Endodermal cell (in vitro differentiated cells): ENCODE data around the gene ANO7. TPM values are rescaled to one million over a fixed set of nuclear protein-coding genes. Genes with fewer than 3 reads are reported as not detected.

Experiments
- DNase-seq: peaks from one replicate; pipeline ENCODE4 v3.0.0-alpha.2; 2017
- H3K27ac ChIP-seq: 2 replicates; pipeline ENCODE4 v1.5.1; 2013; ENCODE audit warnings: mild to moderate bottlenecking, low read depth, low read length, moderate library complexity
- H3K27me3 ChIP-seq: 2 replicates; pipeline ENCODE4 v1.6.1; 2013; ENCODE audit warnings: mild to moderate bottlenecking, low read length, moderate library complexity; ENCODE audit not compliant: insufficient read depth, control insufficient read depth, poor library complexity, severe bottlenecking
- H3K36me3 ChIP-seq: 2 replicates; pipeline ENCODE4 v1.7.0; 2013; ENCODE audit warnings: mild to moderate bottlenecking, low read length, moderate library complexity; ENCODE audit not compliant: control insufficient read depth, insufficient read depth
- H3K4me1 ChIP-seq: one replicate; pipeline ENCODE4 v1.7.0; 2013; ENCODE audit warnings: low read length; ENCODE audit not compliant: control insufficient read depth, insufficient read depth
- H3K4me3 ChIP-seq: 2 replicates; pipeline ENCODE4 v1.5.1; 2013; ENCODE audit warnings: mild to moderate bottlenecking, low read length, moderate library complexity
- H3K9ac ChIP-seq: 2 replicates; pipeline ENCODE4 v1.6.1; 2013; ENCODE audit warnings: mild to moderate bottlenecking, low read length, moderate library complexity; ENCODE audit not compliant: poor library complexity, severe bottlenecking; ENCODE audit errors: extremely low read depth
- H3K9me3 ChIP-seq: 2 replicates; pipeline ENCODE4 v1.6.1; 2013; ENCODE audit warnings: mild to moderate bottlenecking, low read length, moderate library complexity; ENCODE audit not compliant: control insufficient read depth
- H3K27ac Mint-ChIP-seq: 2 replicates; pipeline ENCODE4 v1.8.0; 2020; ENCODE audit warnings: mixed read lengths
- H3K27me3 Mint-ChIP-seq: 2 replicates; pipeline ENCODE4 v1.8.0; 2021; ENCODE audit warnings: mild to moderate bottlenecking, mixed read lengths; ENCODE audit not compliant: insufficient read depth
- H3K36me3 Mint-ChIP-seq: 2 replicates; pipeline ENCODE4 v1.8.0; 2020; ENCODE audit warnings: low read depth, mixed read lengths
- H3K4me1 Mint-ChIP-seq: 2 replicates; pipeline ENCODE4 v1.8.0; 2020; ENCODE audit warnings: mixed read lengths
- H3K4me3 Mint-ChIP-seq: 2 replicates; pipeline ENCODE4 v1.8.0; 2020; ENCODE audit warnings: mild to moderate bottlenecking, moderate library complexity, mixed read lengths
- H3K9me3 Mint-ChIP-seq: 2 replicates; pipeline ENCODE4 v1.8.0; 2020; ENCODE audit warnings: mild to moderate bottlenecking, mixed read lengths
- WGBS, 2 experiments: methylation state at CpG; one replicate each; pipeline versions ENCODE4 v1.1.5 to v1.1.7; 2013; ENCODE audit warnings: missing lambda C conversion rate in 2 of 2, mixed read lengths in 1 of 2; ENCODE audit not compliant: insufficient coverage in 1 of 2, insufficient read length in 1 of 2; 5-methylcytosine and 5-hydroxymethylcytosine counted together
- total RNA-seq, 2 donors: library from RNA; stranded (reverse); fragmentation: NEBNext Ultra II Directional in 1 of 2; extraction: Animal tissue kit (Norgen Biotek cat#: 25700) in 1 of 2; gene quantifications; 2 replicates in 1 of 2; 3 replicates in 1 of 2; pipeline ENCODE4 v1.2.1, GENCODE V29; 2021
- TF ChIP-seq, protein P1 (sequence below): fragments of 200-600 bp; sonication (generic); conservative IDR thresholded peaks from 2 replicates; pipeline ENCODE4 v1.5.0; 2021; ENCODE audit warnings: antibody characterized with exemption, mild to moderate bottlenecking

Gene ANO7
- total RNA-seq, 2 donors from 2014 or later, result 8.1 to 8.5 TPM

GRCh38 chr2:241216211-241216761, 27.8 kb downstream of the ANO7 start:
- Histone ChIP-seq H3K9me3 (peaks cover 5% of the 10 kb centered on the region), H3K36me3 (no peaks in the 10 kb centered on the region), H3K4me1 (no peaks in the 10 kb centered on the region), H3K4me3 (no peak overlapping the region), H3K27ac (peak overlapping the region; percentile 10), H3K27me3 (no peaks in the 10 kb centered on the region), H3K9ac (no peak overlapping the region)
- no peaks in the 10 kb centered on the region for H3K9me3 Mint-ChIP-seq
- TF ChIP-seq, protein P1, sequence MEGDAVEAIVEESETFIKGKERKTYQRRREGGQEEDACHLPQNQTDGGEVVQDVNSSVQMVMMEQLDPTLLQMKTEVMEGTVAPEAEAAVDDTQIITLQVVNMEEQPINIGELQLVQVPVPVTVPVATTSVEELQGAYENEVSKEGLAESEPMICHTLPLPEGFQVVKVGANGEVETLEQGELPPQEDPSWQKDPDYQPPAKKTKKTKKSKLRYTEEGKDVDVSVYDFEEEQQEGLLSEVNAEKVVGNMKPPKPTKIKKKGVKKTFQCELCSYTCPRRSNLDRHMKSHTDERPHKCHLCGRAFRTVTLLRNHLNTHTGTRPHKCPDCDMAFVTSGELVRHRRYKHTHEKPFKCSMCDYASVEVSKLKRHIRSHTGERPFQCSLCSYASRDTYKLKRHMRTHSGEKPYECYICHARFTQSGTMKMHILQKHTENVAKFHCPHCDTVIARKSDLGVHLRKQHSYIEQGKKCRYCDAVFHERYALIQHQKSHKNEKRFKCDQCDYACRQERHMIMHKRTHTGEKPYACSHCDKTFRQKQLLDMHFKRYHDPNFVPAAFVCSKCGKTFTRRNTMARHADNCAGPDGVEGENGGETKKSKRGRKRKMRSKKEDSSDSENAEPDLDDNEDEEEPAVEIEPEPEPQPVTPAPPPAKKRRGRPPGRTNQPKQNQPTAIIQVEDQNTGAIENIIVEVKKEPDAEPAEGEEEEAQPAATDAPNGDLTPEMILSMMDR, result no peak
- DNase-seq, result peak; percentile 80
- peaks cover 6% of the 10 kb centered on the region for H3K27me3 Mint-ChIP-seq
- H3K27ac Mint-ChIP-seq, result peak overlapping the region; percentile 44
- H3K4me1 Mint-ChIP-seq, result peaks cover 6% of the 10 kb centered on the region
- H3K36me3 Mint-ChIP-seq, result peaks cover 2% of the 10 kb centered on the region
- peak overlapping the region; percentile 65 for H3K4me3 Mint-ChIP-seq
- WGBS, 2 experiments, result 58 to 72% methylated on average over 13 to 14 of the region's 14 CpGs

DNA sequence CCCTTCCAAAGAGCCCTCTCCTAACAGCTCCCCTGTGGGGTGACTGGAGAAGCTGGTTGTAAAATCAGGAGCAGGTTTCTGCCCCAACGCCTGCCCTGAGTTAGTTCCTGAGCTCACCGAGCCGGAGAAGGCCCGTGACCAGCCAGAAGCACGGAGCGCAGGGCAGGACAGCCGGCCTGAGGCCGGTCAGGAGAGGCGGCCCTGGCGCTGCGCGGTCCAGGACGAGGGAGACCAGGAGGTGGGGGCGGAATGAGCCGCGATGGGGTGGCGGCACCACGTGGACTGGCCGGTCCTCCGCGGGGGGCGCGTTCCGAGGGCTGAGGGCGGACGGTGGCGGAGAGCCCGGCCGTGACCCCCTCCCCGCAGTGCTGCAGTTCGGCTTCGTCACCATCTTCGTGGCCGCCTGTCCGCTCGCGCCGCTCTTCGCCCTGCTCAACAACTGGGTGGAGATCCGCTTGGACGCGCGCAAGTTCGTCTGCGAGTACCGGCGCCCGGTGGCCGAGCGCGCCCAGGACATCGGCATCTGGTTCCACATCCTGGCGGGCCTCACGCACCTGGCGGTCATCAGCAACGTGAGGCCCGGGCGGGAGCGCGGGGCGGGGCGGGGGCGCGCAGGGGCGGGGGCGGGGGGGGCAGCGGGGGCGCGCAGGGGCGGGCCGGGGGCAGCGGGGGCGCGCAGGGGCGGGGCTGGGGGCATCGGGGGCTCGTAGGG, 29.0 kb downstream of the ANO7 start:
- Histone ChIP-seq H3K27ac (peak overlapping the region; percentile 66), H3K9ac (peak overlapping the region; percentile 38), H3K27me3 (no peaks in the 10 kb centered on the region), H3K4me3 (peak overlapping the region; percentile 56), H3K4me1 (no peaks in the 10 kb centered on the region), H3K36me3 (no peaks in the 10 kb centered on the region), H3K9me3 (peaks cover 5% of the 10 kb centered on the region)
- Mint-ChIP-seq H3K27ac (peak overlapping the region; percentile 83), H3K9me3 (no peaks in the 10 kb centered on the region), H3K27me3 (peaks cover 6% of the 10 kb centered on the region), H3K36me3 (peaks cover 2% of the 10 kb centered on the region), H3K4me3 (peak overlapping the region; percentile 65), H3K4me1 (peaks cover 5% of the 10 kb centered on the region)
- TF ChIP-seq, protein P1, result no peak
- DNase-seq, result peak; percentile 89
- WGBS, 2 experiments, result 7 to 12% methylated on average over 23 to 55 of the region's 77 CpGs

DNA sequence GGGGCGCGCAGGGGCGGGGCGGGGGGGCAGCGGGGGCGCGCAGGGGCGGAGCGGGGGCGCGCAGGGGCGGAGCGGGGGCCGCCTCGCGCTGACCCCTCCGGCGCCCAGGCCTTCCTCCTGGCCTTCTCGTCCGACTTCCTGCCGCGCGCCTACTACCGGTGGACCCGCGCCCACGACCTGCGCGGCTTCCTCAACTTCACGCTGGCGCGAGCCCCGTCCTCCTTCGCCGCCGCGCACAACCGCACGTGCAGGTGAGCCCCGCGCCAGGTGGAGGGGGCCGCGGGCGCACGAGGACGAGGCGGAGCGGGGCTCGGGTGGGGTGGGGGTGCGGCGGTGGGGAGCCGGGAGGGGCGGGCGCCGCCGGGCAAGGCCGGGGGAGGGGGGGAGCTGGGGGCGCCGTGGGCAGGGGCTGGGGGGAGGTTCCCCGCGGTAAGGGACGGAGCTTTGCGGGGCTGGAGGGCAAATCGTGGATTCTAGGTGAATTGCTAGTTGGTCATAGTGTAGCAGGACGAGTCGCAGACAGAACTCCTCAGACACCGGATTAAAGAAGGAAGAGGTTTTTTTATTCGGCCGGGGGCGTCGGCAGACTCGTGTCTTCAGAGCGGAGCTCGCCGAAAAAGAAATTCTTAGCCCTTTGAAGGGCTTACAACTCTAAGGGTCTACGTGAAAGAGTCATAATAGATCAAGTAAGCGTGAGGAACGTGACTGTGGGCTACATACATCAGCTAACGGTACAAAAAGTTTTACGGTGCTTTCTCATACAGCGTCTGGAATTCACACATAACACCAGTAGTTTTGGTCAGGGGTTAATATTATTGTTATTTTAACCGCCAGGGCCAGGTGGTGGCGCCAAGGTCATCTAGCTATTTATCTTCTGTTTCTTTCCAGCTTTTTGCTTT, 29.9 kb downstream of the ANO7 start:
- peak; percentile 83 for DNase-seq
- peaks cover 5% of the 10 kb centered on the region for H3K4me1 Mint-ChIP-seq
- H3K4me3 ChIP-seq, result peak overlapping the region; percentile 88
- 1% methylated on average over 15 to 77 of the region's 83 CpGs for WGBS, 2 experiments
- no peaks in the 10 kb centered on the region for H3K4me1 ChIP-seq
- H3K27ac ChIP-seq, result no peak overlapping the region
- H3K27me3 Mint-ChIP-seq, result peaks cover 4% of the 10 kb centered on the region
- TF ChIP-seq, protein P1, result peak; percentile 49
- H3K9me3 ChIP-seq, result peaks cover 5% of the 10 kb centered on the region
- H3K4me3 Mint-ChIP-seq, result peak overlapping the region; percentile 65
- H3K36me3 Mint-ChIP-seq, result peaks cover 2% of the 10 kb centered on the region
- no peaks in the 10 kb centered on the region for H3K36me3 ChIP-seq
- peak overlapping the region; percentile 61 for H3K9ac ChIP-seq
- H3K9me3 Mint-ChIP-seq, result no peaks in the 10 kb centered on the region
- H3K27me3 ChIP-seq, result no peaks in the 10 kb centered on the region
- H3K27ac Mint-ChIP-seq, result peak overlapping the region; percentile 85
